Pancreas (tissue), 10 donors: ENCODE data around the gene DNM3. TPM values are rescaled to one million over a fixed set of nuclear protein-coding genes. Genes with fewer than 3 reads are reported as not detected.
"Not testable (repeated sequence)": the region's sequence is repeated elsewhere in the genome, so short reads cannot be mapped to it uniquely, and the experiment has no call there.

Source experiments
- ATAC-seq, 4 donors: fragments of 200-7000 bp; cut with Tn5 transposase; one replicate each; pipeline versions ENCODE4 v1.8.0 to v1.9.1; 2020; ENCODE audit warnings: mild to moderate bottlenecking in 4 of 4, moderate library complexity in 4 of 4
- DNase-seq, 6 donors: peaks; one replicate each; pipeline ENCODE4 v3.0.0-alpha.2; 2020
- FAIRE-seq: peaks from 2 replicates; lab custom pipeline; 2012; peaks lifted over from hg19 to GRCh38; lab: Jason Lieb, UNC
- H3K27ac ChIP-seq, 4 donors: fragments of 200-600 bp; sonication (generic); 1 replicate in 3 of 4; 2 replicates in 1 of 4; pipeline versions ENCODE4 v1.5.0 to v1.8.0; 2020
- H3K27me3 ChIP-seq, 4 donors: fragments of 200-600 bp; one replicate each; pipeline ENCODE4 v1.8.0; 2021
- H3K36me3 ChIP-seq, 3 donors: fragments of 200-600 bp; sonication (generic) in 1 of 3; one replicate each; pipeline versions ENCODE4 v1.5.0 to v1.8.0; 2020 to 2021
- H3K4me1 ChIP-seq, 3 donors: fragments of 200-600 bp; one replicate each; pipeline ENCODE4 v1.8.0; 2021
- H3K4me3 ChIP-seq, 4 donors: fragments of 200-600 bp; sonication (generic) in 2 of 4; one replicate each; pipeline versions ENCODE4 v1.5.0 to v1.8.0; 2020 to 2021
- H3K9me3 ChIP-seq, 4 donors: fragments of 200-600 bp; one replicate each; pipeline ENCODE4 v1.8.0; 2021
- CTCF ChIP-seq, 4 donors: fragments of 200-600 bp; sonication (generic) in 3 of 4; IDR thresholded peaks; one replicate each; pipeline versions ENCODE4 v1.5.0 to v1.8.0; 2021; ENCODE audit warnings: antibody characterized with exemption in 4 of 4
- WGBS, 2 donors: extraction: QIAGEN DNeasy Blood & Tissue Kit; methylation state at CpG; one replicate each; pipeline ENCODE4 v1.1.7; 2013; 5-methylcytosine and 5-hydroxymethylcytosine counted together
- intact Hi-C, 3 donors: fragments of 100-400 bp; cut with DNase I; formaldehyde crosslinking; loops; one replicate each; pipeline versions ENCODE4 v1.11.1 to v1.14.2; 2022
- polyA plus RNA-seq, 2 donors: library from polyadenylated mRNA; stranded (reverse); fragments of 200-250 nt; gene quantifications; one replicate each; pipeline ENCODE4 v1.2.3, GENCODE V29; 2013
- total RNA-seq, 6 donors: library from RNA; stranded (reverse); fragmentation: NEBNext Ultra II Directional in 4 of 6; extraction: Animal tissue kit (Norgen Biotek cat#: 25700) in 4 of 6; gene quantifications; one replicate each; pipeline versions ENCODE4 v1.2.1 to v1.2.4, GENCODE V29; 2021 to 2023
- donor health status: healthy with polysubstance abuse.
- donor health status: DM: no; HTN: no; CAD: no; lungs with moderate emphysema.
- donor health status: DM: no; HTN: no; CAD: no.
- donor health status: control.
- donor health status: control.
- donor health status: Bipolar disorder and iron deficiency.
- donor health status: DM: yes; HTN: yes; CAD: no.
- donor health status: DM: no; HTN: no; CAD: no.
- donor health status: DM: no; HTN: no; CAD: no.
- donor health status: DM: yes; HTN: yes; CAD: no.

DNM3 gene
- total and polyA plus RNA-seq, 8 donors, result 0.40 to 1.3 (median 0.78) TPM

GRCh38 chr1:172068334-172068733, 227.0 kb downstream of the DNM3 start:
- FAIRE-seq (no peak), ATAC-seq (no peak), DNase-seq (no peak)
- H3K9me3 ChIP-seq, result no peaks in the 10 kb centered on the region
- intact Hi-C loops, result no loop called here
- no peaks in the 10 kb centered on the region for H3K27me3 ChIP-seq
- WGBS, 2 donors, result 92 to 97% methylated on average over 3 of the region's 3 CpGs
- TF ChIP-seq CTCF (IDR thresholded peaks at IDR 0.05), result no peak
- H3K4me3 ChIP-seq, result no peak overlapping the region
- H3K27ac ChIP-seq, result no peak overlapping the region
- H3K4me1 ChIP-seq, result no peaks in the 10 kb centered on the region
- no peaks in the 10 kb centered on the region for H3K36me3 ChIP-seq

- intact Hi-C loops, result no loop called here
- Histone ChIP-seq H3K27me3 (no peaks in the 10 kb centered on the region), H3K9me3 (no peaks in the 10 kb centered on the region), H3K36me3 (no peaks in the 10 kb centered on the region), H3K4me3 (no peak overlapping the region), H3K4me1 (no peaks in the 10 kb centered on the region), H3K27ac (no peak overlapping the region)
- DNase-seq, result no peak
- TF ChIP-seq CTCF (IDR thresholded peaks at IDR 0.05), result no peak
- no peak for FAIRE-seq
- ATAC-seq, result no peak
Measured at GRCh38 chr1:172069051-172069450, 227.8 kb downstream of the DNM3 start.

- H3K4me1 ChIP-seq, result no peaks in the 10 kb centered on the region
- no peaks in the 10 kb centered on the region for H3K36me3 ChIP-seq
- no peak for FAIRE-seq
- no peak for DNase-seq
- H3K27ac ChIP-seq, result no peak overlapping the region
- no peak overlapping the region for H3K4me3 ChIP-seq
- WGBS, 2 donors, result 46 to 52% methylated on average over 3 of the region's 3 CpGs
- intact Hi-C loops, result no loop called here
- ATAC-seq, result no peak
- no peaks in the 10 kb centered on the region for H3K9me3 ChIP-seq
- no peaks in the 10 kb centered on the region for H3K27me3 ChIP-seq
- no peak for TF ChIP-seq CTCF (IDR thresholded peaks at IDR 0.05)
Measured at GRCh38 chr1:172069534-172069933, 228.2 kb downstream of the DNM3 start.

GRCh38 chr1:172070055-172070454, 228.8 kb downstream of the DNM3 start:
- Histone ChIP-seq H3K27ac (no peak overlapping the region), H3K36me3 (no peaks in the 10 kb centered on the region), H3K9me3 (no peaks in the 10 kb centered on the region), H3K4me3 (no peak overlapping the region), H3K27me3 (no peaks in the 10 kb centered on the region), H3K4me1 (no peaks in the 10 kb centered on the region)
- intact Hi-C loops, result no loop called here
- FAIRE-seq, result no peak
- TF ChIP-seq CTCF (IDR thresholded peaks at IDR 0.05), result no peak
- no peak for DNase-seq
- ATAC-seq, result no peak

- DNase-seq (no peak), ATAC-seq (no peak), FAIRE-seq (no peak)
- intact Hi-C loops, result no loop called here
- H3K4me3 ChIP-seq, result no peak overlapping the region
- no peaks in the 10 kb centered on the region for H3K4me1 ChIP-seq
- TF ChIP-seq CTCF (IDR thresholded peaks at IDR 0.05), result no peak
- no peak overlapping the region for H3K27ac ChIP-seq
- no peaks in the 10 kb centered on the region for H3K27me3 ChIP-seq
- no peaks in the 10 kb centered on the region for H3K36me3 ChIP-seq
- H3K9me3 ChIP-seq, result no peaks in the 10 kb centered on the region
- 70 to 82% methylated on average over 2 of the region's 2 CpGs for WGBS, 2 donors
Measured at GRCh38 chr1:172071746-172072145, 230.4 kb downstream of the DNM3 start.

- H3K27me3 ChIP-seq, H3K27ac ChIP-seq, H3K9me3 ChIP-seq, intact Hi-C loops, H3K4me1 ChIP-seq, ATAC-seq, FAIRE-seq, H3K4me3 ChIP-seq, H3K36me3 ChIP-seq: not testable (repeated sequence)
- peak in 1 of 6 donors; percentile 32 for DNase-seq
- WGBS, 2 donors, result 88 to 92% methylated on average over 4 of the region's 4 CpGs
Measured at GRCh38 chr1:172079859-172080258, 238.6 kb downstream of the DNM3 start.
